Right cardiac atrium (tissue), 5 donors: ENCODE measurements around the gene NOL9. TPM values are rescaled to one million over a fixed set of nuclear protein-coding genes. Genes with fewer than 3 reads are reported as not detected.
A peak's percentile ranks its signal among the peaks of the same experiment; 100 is the strongest.

Experiments used
- ATAC-seq, 2 donors: fragments of 200-7000 bp; cut with Tn5 transposase; one replicate each; pipeline versions ENCODE4 v1.8.0 to v1.9.1; 2020; ENCODE audit warnings: moderate library complexity in 2 of 2, mild to moderate bottlenecking in 1 of 2
- DNase-seq, 3 donors: peaks; one replicate each; pipeline ENCODE4 v3.0.0-alpha.2; 2020
- H3K27ac ChIP-seq: one replicate; pipeline ENCODE4 v1.5.1; 2013; ENCODE audit warnings: mild to moderate bottlenecking, low read length, control low read depth, moderate library complexity
- H3K27me3 ChIP-seq: one replicate; pipeline ENCODE4 v1.6.1; 2013; ENCODE audit not compliant: control insufficient read depth, insufficient read depth
- H3K4me1 ChIP-seq: one replicate; pipeline ENCODE4 v1.6.1; 2013; ENCODE audit warnings: low read length; ENCODE audit not compliant: control insufficient read depth, insufficient read depth
- H3K4me3 ChIP-seq: one replicate; pipeline ENCODE4 v1.5.1; 2013; ENCODE audit warnings: low read length, control low read depth
- H3K9me3 ChIP-seq: one replicate; pipeline ENCODE4 v1.6.1; 2013; ENCODE audit warnings: low read length; ENCODE audit not compliant: control insufficient read depth
- WGBS: extraction: QIAGEN DNeasy Blood & Tissue Kit; methylation state at CpG from one replicate; pipeline ENCODE4 v1.1.7; 2013; 5-methylcytosine and 5-hydroxymethylcytosine counted together
- intact Hi-C, 4 donors: fragments of 100-400 bp; cut with DNase I; formaldehyde crosslinking; loops; one replicate each; pipeline versions ENCODE4 v1.11.0 to v1.14.0; 2022 to 2023
- polyA plus RNA-seq: library from polyadenylated mRNA; stranded (reverse); fragments of 200-250 nt; gene quantifications from one replicate; pipeline ENCODE4 v1.2.3, GENCODE V29; 2013
- total RNA-seq, 4 donors: library from RNA; stranded (reverse); fragmentation: NEBNext Ultra II Directional; extraction: Animal tissue kit (Norgen Biotek cat#: 25700); gene quantifications; one replicate each; pipeline ENCODE4 v1.2.1, GENCODE V29; 2021
- donor health status: healthy with polysubstance abuse.
- donor health status: DM: no; HTN: yes; CAD: no.
- donor health status: DM: no; HTN: no; CAD: no.
- donor health status: DM: no; HTN: yes; CAD: no; lungs with severe emphysema.
- donor health status: DM: yes; HTN: yes; CAD: no.

Gene NOL9
- total and polyA plus RNA-seq, 5 donors = 6.0 to 17.1 (median 15.5) TPM

DNA sequence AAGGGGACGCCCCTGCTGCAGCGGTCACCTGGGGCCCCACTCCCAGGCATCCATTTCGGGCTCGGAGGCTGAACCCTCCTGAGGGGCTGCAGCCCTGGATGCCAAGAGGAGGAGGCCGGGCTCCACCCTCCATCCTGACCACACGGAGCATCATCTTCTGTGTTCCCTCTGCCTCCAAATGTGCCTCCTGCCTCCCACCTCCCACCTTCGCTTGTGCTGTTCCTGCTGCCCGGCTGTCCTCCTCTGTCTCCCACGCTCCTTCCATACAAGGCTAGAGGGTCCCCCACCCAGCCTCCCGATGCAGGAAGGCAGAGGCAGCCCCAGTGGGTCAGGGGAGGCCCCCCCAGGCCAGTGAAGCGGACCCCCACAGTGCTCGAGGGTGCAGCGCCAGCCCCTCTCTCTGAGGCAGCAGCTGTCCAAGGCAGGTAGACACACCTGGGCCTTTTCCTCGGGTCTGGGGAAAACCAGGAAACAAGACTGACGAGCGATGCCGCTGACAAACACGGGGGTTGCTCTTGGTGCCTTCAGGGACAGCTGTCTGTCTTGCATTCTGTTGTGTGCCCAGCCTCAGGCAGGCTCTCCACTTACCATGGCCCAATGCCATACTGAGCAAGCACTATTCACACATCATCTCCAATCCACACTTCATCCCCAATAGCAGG, 46.0 kb downstream of the NOL9 start:
- 84% methylated on average over 18 of the region's 18 CpGs for WGBS
- Histone ChIP-seq H3K9me3 (no peaks in the 10 kb centered on the region), H3K4me3 (no peak overlapping the region), H3K4me1 (no peaks in the 10 kb centered on the region), H3K27me3 (no peaks in the 10 kb centered on the region), H3K27ac (no peak overlapping the region)
- DNase-seq (peak in 2 of 3 donors; percentile 33 to 45), ATAC-seq (no peak)
- intact Hi-C loops = no loop called here

DNA sequence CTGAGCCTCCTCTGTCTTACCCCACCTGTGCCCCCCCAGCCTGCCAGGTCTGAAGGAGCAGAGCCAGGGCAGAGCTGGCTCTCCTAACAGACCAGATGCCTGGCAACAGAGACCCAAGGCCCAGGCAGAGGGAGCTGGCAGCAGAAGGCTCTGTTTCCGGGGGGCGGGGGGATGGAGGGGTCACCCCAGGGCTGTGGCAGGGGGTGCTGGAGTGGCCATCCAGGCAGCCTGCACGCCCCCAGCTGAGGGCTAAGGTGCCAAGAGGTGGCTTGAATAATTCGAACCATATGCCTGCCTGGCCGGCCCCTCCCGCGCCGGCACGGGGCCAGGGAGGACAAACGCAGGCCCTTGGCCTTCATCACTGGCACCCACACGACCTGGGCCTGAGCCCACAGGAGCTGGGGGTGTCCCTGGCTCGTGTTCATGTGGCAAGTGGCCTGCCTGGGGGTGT, 46.8 kb downstream of the NOL9 start:
- peak in 1 of 3 donors; percentile 64 for DNase-seq
- H3K4me3 ChIP-seq = no peak overlapping the region
- no peaks in the 10 kb centered on the region for H3K4me1 ChIP-seq
- intact Hi-C loops = no loop called here
- WGBS = 60% methylated on average over 12 of the region's 12 CpGs
- no peak for ATAC-seq
- H3K27me3 ChIP-seq = no peaks in the 10 kb centered on the region
- no peak overlapping the region for H3K27ac ChIP-seq
- no peaks in the 10 kb centered on the region for H3K9me3 ChIP-seq

DNA sequence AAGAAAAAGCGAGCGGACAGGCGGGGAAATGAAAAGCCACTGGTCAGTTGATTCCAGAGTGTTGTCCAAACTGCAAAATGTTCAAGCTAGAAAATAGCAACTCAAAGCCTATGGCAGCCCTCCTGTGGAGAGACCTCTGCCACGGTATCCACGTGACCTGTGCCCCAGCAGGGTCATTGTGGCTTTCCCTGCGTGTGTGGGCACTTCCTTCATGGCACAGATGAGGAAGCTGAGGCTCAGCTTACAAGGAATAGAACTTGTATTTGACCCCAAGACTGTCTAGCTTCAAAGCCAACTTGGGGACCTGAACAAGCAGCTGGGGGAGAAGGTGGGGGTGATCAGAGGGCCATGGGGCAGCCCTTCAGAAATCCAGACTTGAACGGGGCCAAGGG, 47.3 kb downstream of the NOL9 start:
- Histone ChIP-seq H3K4me1 (no peaks in the 10 kb centered on the region), H3K9me3 (no peaks in the 10 kb centered on the region), H3K4me3 (no peak overlapping the region), H3K27me3 (no peaks in the 10 kb centered on the region), H3K27ac (no peak overlapping the region)
- DNase-seq = peak in 1 of 3 donors; percentile 11
- 74% methylated on average over 7 of the region's 7 CpGs for WGBS
- intact Hi-C loops = no loop called here
- ATAC-seq = no peak

DNA sequence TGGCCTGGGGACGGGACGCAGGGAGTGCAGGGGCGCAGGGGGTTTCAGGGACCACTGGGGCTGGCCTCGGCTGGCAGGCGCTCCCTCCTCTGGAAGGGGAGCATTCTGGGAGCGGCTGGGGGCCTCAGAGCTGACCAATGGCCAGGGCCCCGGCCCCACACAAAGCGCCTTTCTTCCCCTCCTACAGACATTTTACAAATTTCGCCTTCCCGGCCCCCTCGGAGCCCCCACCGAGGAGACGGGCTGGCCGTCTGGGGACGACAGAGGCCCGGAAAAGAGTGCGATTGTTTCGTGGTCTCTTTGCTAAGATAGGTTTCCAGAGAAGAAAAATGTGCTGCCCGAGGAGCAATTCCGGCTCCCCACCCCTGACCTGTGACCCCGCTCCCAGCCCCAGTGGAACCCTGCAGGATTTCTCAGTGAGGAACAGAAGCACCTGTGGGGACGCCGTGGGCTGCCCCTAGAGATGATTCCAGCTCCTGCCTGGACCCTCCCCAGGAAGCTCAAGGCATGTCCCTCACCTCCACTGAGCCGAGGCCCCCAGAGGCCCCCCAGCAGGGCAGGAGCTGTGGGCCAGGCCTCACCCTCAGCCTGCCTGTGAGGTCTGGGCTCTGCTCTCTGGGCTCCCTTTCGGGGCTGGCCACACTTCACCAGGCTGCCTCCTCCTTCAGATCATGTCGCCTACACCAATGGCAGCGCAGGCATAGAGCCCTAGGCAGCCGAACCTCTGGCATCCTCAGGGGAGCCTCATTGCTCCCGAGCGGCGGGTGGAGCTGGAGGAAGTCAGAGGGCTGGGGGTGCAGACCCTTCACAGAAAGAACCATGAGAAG, 47.9 kb downstream of the NOL9 start:
- H3K4me1 ChIP-seq = peaks cover 3% of the 10 kb centered on the region
- no peak overlapping the region for H3K27ac ChIP-seq
- no peak for ATAC-seq
- WGBS = 79% methylated on average over 31 of the region's 31 CpGs
- no peaks in the 10 kb centered on the region for H3K27me3 ChIP-seq
- DNase-seq = peak in 2 of 3 donors; percentile 35 to 55
- H3K4me3 ChIP-seq = no peak overlapping the region
- no peaks in the 10 kb centered on the region for H3K9me3 ChIP-seq
- intact Hi-C loops = no loop called here

DNA sequence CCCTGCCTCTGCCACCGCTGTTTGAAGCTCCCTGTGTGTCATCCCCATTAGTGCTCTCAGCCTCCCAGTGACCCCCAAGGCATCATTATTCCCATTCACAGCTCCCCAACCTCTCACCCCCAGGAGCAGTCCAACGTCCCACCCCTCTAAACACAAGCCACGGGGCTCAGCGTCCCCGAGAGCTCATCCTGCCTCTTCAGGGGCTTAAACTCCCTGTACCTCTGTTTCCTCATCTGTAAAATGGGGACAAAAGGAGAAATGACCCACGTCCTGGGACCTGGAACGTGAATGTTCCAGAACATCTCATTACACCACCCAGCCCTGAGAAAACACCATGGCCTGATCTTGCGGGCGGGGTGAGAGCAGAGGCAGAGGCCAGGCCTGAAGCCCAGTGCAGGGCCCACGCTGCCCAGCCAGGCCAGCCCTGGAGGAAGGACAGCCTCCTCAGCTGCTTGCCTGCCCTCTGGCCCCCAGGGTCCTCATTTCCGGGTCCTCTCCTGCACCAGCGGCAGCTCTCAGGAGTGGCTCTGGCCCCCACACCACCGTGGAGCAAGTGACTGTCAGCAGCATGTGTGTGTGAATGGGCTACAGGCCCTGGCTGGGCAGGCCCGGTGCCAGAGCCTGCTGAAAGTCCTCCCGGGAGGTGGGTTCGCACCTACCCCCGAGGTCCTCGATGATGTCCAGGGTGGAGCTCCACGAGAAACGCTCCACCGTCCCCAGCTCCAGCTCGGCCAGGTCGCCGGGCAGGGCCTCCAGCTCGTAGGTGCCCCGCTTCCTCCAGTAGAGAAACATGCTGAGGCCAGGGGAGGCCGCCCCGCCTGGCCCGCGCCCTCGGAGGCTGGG, 48.7 kb downstream of the NOL9 start:
- Histone ChIP-seq H3K4me1 (peaks cover 3% of the 10 kb centered on the region), H3K27ac (no peak overlapping the region), H3K9me3 (no peaks in the 10 kb centered on the region), H3K4me3 (no peak overlapping the region), H3K27me3 (no peaks in the 10 kb centered on the region)
- intact Hi-C loops = no loop called here
- WGBS = 82% methylated on average over 31 of the region's 31 CpGs
- DNase-seq = peak in 1 of 3 donors; percentile 57
- no peak for ATAC-seq

DNA sequence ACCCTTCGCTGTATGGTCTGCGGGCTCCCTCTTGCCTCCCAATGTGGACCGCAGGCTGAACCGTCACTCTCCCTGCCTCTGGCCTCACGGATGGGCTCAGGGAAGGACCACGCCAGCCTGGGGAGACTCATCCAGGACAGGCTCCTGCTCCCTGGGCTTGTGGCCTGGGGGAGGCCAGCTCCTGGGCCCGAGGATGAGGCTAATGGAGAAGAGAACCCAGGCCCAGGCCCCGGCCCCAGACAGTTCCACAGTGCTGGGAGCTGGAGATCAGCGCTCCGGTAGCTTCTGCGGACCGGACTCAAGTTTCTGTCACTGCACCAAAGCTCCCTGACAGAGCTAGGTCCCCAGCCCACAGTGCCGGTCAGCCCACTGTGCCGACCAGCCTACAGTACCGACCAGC, 49.4 kb downstream of the NOL9 start:
- DNase-seq (peak in 1 of 3 donors; percentile 27), ATAC-seq (no peak)
- Histone ChIP-seq H3K4me1 (peaks cover 3% of the 10 kb centered on the region), H3K4me3 (no peak overlapping the region), H3K27me3 (no peaks in the 10 kb centered on the region), H3K27ac (no peak overlapping the region), H3K9me3 (no peaks in the 10 kb centered on the region)
- intact Hi-C loops = no loop called here
- 95% methylated on average over 15 of the region's 15 CpGs for WGBS

DNA sequence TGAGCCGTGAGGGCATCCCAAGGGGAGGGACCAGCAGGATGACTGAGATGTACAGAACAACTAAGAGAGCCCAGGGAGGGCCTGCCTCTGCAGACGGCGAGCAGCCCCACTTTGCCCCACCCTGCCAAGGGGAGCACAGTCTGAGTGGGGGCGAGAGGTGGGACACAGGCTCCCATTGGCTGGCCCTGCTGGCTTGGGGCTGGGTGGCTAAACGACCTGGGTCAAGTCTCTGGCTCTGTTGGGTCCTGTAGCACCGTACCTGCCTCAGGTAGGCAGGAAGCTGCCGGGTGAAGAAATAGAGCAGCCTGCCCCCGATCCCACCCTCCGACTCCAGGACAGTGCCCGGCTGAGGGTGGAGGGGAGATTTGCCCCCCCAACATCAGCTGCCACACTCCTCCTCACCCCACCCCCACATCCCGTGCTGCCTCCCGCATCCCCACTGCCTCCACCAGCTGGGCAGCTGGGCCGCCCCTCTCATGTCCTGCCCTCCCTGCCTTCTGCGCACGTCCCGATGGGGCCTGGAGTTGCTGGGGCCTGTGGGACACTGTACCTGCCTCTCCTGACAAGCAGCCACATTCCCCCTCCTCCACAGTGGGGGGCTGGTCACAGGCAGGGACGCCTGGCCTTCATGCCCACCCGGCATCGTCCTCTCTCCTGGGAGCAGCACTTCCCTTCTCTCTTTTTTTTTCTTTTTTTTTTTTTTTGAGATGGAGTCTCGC, 50.3 kb downstream of the NOL9 start:
- Histone ChIP-seq H3K4me3 (no peak overlapping the region), H3K4me1 (peaks cover 3% of the 10 kb centered on the region), H3K27ac (no peak overlapping the region), H3K9me3 (no peaks in the 10 kb centered on the region), H3K27me3 (no peaks in the 10 kb centered on the region)
- intact Hi-C loops = no loop called here
- peak in 1 of 3 donors; percentile 43 for DNase-seq
- WGBS = 80% methylated on average over 20 of the region's 20 CpGs
- ATAC-seq = no peak

DNA sequence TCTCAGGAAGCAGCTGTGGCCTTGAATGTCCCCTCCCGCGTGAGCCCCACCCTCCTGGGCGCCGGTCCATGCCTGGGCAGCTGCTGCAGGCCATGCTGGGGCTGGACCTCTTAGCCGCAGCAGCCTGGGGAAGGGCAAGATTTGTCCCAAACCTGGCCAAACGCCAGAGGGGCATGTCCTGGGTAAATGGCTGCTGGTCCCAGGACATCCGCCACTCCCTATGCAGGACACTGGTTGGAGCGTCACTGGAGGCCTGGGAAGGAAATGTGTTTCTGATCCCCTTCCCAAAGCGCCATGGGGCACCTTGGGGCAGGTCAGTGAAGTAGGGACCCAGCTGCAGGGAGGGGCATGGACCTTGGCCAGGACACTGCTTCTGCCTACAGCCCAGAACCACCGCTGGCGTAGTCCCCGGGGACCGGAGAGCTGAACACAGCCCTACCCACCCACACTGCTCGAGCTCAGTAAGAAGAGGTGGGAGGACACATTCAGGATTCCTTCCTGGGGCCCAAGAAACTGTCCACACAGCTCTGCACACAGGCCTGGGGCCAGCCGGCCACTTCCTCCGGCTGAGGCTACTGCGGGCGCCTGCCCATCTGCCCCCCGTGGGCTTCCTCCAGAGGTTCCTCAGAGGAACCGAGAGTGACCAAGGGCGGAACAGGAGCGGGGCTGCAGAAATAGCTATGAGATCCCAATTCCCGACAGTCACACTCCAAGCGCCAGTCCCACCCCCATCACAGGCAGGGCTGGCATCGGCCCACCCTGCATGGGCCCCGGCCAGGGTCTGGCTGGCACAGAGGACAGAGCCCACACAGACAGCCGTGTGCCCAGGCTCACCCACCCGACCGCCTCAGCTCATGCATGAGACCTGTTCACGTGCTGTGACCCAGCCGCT, 52.1 kb downstream of the NOL9 start:
- no peak overlapping the region for H3K27ac ChIP-seq
- H3K4me1 ChIP-seq = peaks cover 5% of the 10 kb centered on the region
- ATAC-seq = peak; percentile 65 to 66
- no peaks in the 10 kb centered on the region for H3K9me3 ChIP-seq
- 51% methylated on average over 31 of the region's 31 CpGs for WGBS
- intact Hi-C loops = no loop called here
- no peak overlapping the region for H3K4me3 ChIP-seq
- H3K27me3 ChIP-seq = no peaks in the 10 kb centered on the region
- peak; percentile 86 to 95 (median 94) for DNase-seq

DNA sequence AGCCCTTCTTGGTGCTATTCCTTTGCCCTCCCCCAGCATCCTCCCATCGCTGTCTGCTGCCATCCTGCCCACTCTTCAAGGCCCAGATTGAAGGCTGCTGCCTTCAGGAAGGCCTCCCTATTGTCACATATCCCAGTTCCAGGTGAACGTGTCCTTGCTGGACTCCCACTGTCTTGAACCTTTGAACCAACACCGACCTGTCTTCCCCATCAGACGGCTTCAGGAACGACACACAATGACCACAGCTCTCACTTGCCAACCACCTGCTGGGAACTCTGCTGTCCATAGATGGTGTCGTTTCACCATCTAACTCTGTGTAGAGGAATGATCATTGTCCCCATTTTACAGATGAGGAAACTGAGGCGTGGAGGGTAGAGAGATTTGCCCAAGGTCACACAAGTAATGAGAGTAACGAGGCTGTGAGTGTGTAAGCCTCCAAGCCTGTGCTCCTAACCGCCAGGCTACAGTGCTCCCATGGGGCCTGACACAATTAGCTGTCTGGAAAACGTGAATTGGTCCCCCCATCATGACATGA, 53.0 kb downstream of the NOL9 start:
- DNase-seq = no peak
- intact Hi-C loops = no loop called here
- Histone ChIP-seq H3K27me3 (no peaks in the 10 kb centered on the region), H3K27ac (no peak overlapping the region), H3K9me3 (no peaks in the 10 kb centered on the region), H3K4me3 (no peak overlapping the region), H3K4me1 (peaks cover 5% of the 10 kb centered on the region)
- no peak for ATAC-seq
- 70% methylated on average over 10 of the region's 10 CpGs for WGBS
